ENCODE results near the gene CUX1.
A peak's percentile ranks its signal among the peaks of the same experiment; 100 is the strongest.

CUX1 gene

DNA sequence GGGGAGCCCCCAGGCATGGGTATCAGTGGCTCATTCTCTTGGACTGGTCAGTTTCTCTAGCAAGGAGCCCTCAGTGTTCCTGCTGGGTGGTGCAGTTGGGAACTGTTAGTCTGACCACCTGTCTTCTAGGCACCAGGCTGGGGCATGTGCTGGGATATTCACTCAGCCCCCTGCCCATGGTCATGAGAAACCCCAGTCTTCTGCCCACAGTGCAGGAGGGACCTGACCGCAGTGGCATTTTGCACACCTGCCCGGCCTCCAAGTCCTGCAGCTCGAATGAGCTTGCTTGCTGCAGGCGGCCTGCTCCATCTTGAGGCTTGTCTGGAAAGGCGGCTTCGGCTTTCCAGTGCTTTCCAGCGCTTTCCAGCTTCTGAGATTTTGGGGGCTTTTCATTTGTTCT, 36.3 kb downstream of the CUX1 start:
- Histone ChIP-seq H3K4me1 (ENCODE audit: insufficient read depth, poor library complexity, severe bottlenecking) (peaks cover 6% of the 10 kb centered on the region), H3K27ac (ENCODE audit: poor library complexity, severe bottlenecking) (no peak overlapping the region), H3K9me3 (ENCODE audit: severe bottlenecking) (no peaks in the 10 kb centered on the region), H3K36me3 (ENCODE audit: low read depth) (no peaks in the 10 kb centered on the region), H3K27me3 (ENCODE audit: insufficient read depth, poor library complexity, severe bottlenecking) (no peaks in the 10 kb centered on the region), H3K4me3 (ENCODE audit: severe bottlenecking) (no peak overlapping the region)
- DNase-seq (ENCODE audit: low spot score) (no peak), ATAC-seq (ENCODE audit: low read depth) (no peak)
- TF ChIP-seq, protein P1, sequence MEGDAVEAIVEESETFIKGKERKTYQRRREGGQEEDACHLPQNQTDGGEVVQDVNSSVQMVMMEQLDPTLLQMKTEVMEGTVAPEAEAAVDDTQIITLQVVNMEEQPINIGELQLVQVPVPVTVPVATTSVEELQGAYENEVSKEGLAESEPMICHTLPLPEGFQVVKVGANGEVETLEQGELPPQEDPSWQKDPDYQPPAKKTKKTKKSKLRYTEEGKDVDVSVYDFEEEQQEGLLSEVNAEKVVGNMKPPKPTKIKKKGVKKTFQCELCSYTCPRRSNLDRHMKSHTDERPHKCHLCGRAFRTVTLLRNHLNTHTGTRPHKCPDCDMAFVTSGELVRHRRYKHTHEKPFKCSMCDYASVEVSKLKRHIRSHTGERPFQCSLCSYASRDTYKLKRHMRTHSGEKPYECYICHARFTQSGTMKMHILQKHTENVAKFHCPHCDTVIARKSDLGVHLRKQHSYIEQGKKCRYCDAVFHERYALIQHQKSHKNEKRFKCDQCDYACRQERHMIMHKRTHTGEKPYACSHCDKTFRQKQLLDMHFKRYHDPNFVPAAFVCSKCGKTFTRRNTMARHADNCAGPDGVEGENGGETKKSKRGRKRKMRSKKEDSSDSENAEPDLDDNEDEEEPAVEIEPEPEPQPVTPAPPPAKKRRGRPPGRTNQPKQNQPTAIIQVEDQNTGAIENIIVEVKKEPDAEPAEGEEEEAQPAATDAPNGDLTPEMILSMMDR (IDR thresholded peaks at IDR 0.05; ENCODE audit: poor library complexity, severe bottlenecking), result no peak

DNA sequence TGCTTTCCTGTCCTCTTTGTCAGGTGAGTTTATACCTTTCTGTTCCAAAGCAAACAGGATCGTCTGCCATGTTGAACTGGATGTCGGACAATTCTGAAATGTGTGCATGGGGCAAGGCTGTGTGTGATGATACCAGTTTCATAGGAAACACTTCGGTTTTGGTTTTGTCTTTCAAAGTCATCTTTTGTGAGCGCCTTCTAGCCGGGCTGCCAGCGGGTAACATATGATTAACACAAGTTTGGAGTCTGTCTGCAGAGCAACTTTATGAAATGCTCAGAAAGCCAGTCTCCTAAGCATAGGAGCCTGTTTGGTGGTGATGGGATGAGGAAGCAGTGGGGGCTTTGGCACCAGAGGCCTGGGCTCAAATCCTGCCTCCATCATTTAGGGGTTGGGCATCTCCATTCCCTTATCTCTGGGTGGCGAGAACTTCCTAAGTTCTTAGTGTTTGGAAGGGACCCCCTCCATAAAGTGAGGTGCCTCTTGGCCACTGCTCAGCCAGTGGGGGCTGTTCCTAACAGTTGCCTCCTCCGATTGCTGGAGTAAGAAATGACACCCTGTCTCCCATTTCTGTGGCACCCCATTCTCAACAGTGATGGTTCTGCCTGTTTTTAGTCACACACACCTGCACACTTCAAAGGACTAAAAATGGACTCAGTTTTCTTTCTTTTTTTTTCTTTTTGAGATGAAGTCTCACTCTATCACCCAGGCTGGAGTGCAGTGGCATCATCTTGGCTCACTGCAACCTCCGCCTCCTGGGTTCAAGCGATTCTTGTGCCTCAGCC, 36.8 kb downstream of the CUX1 start:
- no peaks in the 10 kb centered on the region for H3K9me3 ChIP-seq (ENCODE audit: severe bottlenecking)
- peaks cover 6% of the 10 kb centered on the region for H3K4me1 ChIP-seq (ENCODE audit: insufficient read depth, poor library complexity, severe bottlenecking)
- DNase-seq (ENCODE audit: low spot score) (no peak), ATAC-seq (ENCODE audit: low read depth) (no peak)
- no peaks in the 10 kb centered on the region for H3K36me3 ChIP-seq (ENCODE audit: low read depth)
- no peak overlapping the region for H3K4me3 ChIP-seq (ENCODE audit: severe bottlenecking)
- H3K27me3 ChIP-seq (ENCODE audit: insufficient read depth, poor library complexity, severe bottlenecking), result no peaks in the 10 kb centered on the region
- TF ChIP-seq, protein P1 (IDR thresholded peaks at IDR 0.05; ENCODE audit: poor library complexity, severe bottlenecking), result no peak
- H3K27ac ChIP-seq (ENCODE audit: poor library complexity, severe bottlenecking), result no peak overlapping the region

DNA sequence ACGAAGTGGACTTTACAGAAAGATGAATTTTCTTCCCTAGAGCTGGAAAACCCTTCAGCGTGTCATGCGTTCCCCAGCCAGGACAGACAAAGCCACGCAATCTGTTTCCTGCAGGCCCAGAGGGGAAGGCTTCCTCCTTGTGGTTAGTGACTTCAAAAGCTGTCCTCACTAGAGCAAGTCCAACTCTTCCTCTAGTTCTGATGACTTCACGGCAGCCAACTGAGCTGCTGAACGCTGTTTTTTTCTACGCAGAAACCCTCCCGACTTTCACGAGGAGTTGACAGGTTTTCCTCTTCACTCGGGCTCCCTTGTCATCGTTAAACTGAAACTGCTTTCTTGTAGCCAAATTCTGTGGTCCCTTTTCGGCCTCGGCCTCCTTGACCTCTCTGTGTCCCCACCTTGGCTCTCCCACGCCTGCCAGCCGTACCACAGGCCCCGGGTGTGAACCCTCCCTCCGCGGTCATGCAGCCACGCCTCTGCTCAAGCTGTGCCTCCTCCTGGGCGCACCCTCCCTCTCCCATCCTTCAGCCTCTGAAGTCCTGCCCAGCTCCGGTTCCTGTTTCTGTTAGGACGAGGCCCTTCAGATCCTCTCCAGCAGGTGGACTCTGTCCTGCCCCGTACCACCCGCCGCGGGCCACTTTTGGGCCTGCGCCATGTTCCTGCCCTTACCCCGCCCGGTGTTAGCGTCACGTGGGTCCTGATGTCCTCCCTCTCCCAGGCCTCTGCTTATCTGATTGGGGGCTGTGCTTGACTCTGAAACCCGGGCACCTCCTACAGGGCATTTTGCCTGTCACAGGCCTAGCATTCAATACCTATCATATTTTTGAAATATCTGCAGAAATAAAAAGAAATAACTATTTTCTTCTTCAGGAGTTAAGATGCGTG, 39.3 kb downstream of the CUX1 start:
- peak; percentile 99 for ATAC-seq (ENCODE audit: low read depth)
- TF ChIP-seq, protein P1 (IDR thresholded peaks at IDR 0.05; ENCODE audit: poor library complexity, severe bottlenecking), result peak; percentile 74
- Histone ChIP-seq H3K27ac (ENCODE audit: poor library complexity, severe bottlenecking) (peak overlapping the region; percentile 75), H3K27me3 (ENCODE audit: insufficient read depth, poor library complexity, severe bottlenecking) (no peaks in the 10 kb centered on the region), H3K36me3 (ENCODE audit: low read depth) (no peaks in the 10 kb centered on the region), H3K4me1 (ENCODE audit: insufficient read depth, poor library complexity, severe bottlenecking) (peaks cover 6% of the 10 kb centered on the region), H3K9me3 (ENCODE audit: severe bottlenecking) (no peaks in the 10 kb centered on the region), H3K4me3 (ENCODE audit: severe bottlenecking) (peak overlapping the region; percentile 6)
- DNase-seq (ENCODE audit: low spot score), result peak; percentile 91

DNA sequence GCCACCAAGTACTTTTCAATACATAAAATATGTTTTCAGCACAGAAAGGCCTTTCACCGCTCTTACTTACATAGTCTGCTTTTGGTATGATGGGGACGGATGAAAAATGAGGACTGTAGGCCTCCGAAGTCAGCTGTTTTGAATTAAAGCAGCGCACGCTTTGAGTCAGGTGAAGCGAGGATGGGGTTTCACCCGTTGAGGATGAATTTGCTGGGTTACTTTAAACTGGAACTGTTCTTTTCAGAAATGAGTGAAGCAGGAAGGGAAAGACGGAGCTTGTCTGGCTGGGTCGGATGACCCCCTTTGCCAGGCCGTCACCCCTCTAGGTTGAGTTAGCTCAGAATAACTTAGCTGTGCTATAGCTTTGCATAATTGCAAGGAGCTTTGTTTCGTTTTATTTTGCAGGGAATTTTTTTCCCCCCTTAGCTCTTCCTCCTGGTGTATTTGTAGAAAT, 40.0 kb downstream of the CUX1 start:
- H3K27ac ChIP-seq (ENCODE audit: poor library complexity, severe bottlenecking), result peak overlapping the region; percentile 75
- H3K4me1 ChIP-seq (ENCODE audit: insufficient read depth, poor library complexity, severe bottlenecking), result peaks cover 6% of the 10 kb centered on the region

More for the DNA sequence above, 40.0 kb downstream of the CUX1 start:
- Histone ChIP-seq H3K27me3 (ENCODE audit: insufficient read depth, poor library complexity, severe bottlenecking) (no peaks in the 10 kb centered on the region), H3K9me3 (ENCODE audit: severe bottlenecking) (no peaks in the 10 kb centered on the region), H3K4me3 (ENCODE audit: severe bottlenecking) (no peak overlapping the region), H3K36me3 (ENCODE audit: low read depth) (no peaks in the 10 kb centered on the region)
- TF ChIP-seq, protein P1 (IDR thresholded peaks at IDR 0.05; ENCODE audit: poor library complexity, severe bottlenecking), result no peak
- no peak for DNase-seq (ENCODE audit: low spot score)
- ATAC-seq (ENCODE audit: low read depth), result no peak

Data from RWPE2 (cell line).